Activated CD4-positive, alpha-beta T cell treated with anti-CD3 and anti-CD28 coated beads for 36 hours (primary cell): ENCODE data around the gene GATA5. TPM values are rescaled to one million over a fixed set of nuclear protein-coding genes. Genes with fewer than 3 reads are reported as not detected.

Experiments
- ATAC-seq: fragments of 200-7000 bp; cut with Tn5 transposase; one replicate; pipeline ENCODE4 v1.10.0; 2021; ENCODE audit warnings: mild to moderate bottlenecking, moderate library complexity
- CTCF ChIA-PET: fragments of 350-600 bp; sonication (Branson Sonifier 250); formaldehyde crosslinking; loops from one replicate; lab custom pipeline; 2021; ENCODE audit warnings: antibody characterized with exemption; lab: Charles Lee
- POLR2A ChIA-PET: fragments of 350-600 bp; sonication (Branson Sonifier 250); formaldehyde crosslinking; loops from one replicate; lab custom pipeline; 2021; ENCODE audit warnings: antibody characterized with exemption, inconsistent platforms; lab: Charles Lee
- DNase-seq: peaks from one replicate; pipeline ENCODE4 v3.0.0-alpha.2; 2020
- H3K27ac Mint-ChIP-seq: one replicate; pipeline ENCODE4 v1.8.0; 2021; ENCODE audit warnings: mixed read lengths
- H3K27me3 Mint-ChIP-seq: one replicate; pipeline ENCODE4 v1.8.0; 2021; ENCODE audit warnings: mixed read lengths
- H3K36me3 Mint-ChIP-seq: one replicate; pipeline ENCODE4 v1.8.0; 2021; ENCODE audit warnings: low read depth, mixed read lengths
- H3K4me1 Mint-ChIP-seq: one replicate; pipeline ENCODE4 v1.8.0; 2021; ENCODE audit warnings: mixed read lengths
- H3K4me3 Mint-ChIP-seq: one replicate; pipeline ENCODE4 v1.8.0; 2021; ENCODE audit warnings: mild to moderate bottlenecking, moderate library complexity, mixed read lengths
- H3K9me3 Mint-ChIP-seq: one replicate; pipeline ENCODE4 v1.8.0; 2021; ENCODE audit warnings: low read depth, mixed read lengths
- intact Hi-C, 2 experiments: fragments of 100-400 bp; cut with DNase I in 1 of 2; cut with micrococcal nuclease in 1 of 2; formaldehyde crosslinking; loops; one replicate each; pipeline versions ENCODE4 v1.14.2 to v1.15.1; 2022 to 2024; cut with DNase I, micrococcal nuclease
- total RNA-seq, 2 experiments: library from RNA; stranded (reverse); gene quantifications; one replicate each; pipeline ENCODE4 v1.2.3, GENCODE V29; 2021

Gene GATA5
- total RNA-seq, 2 experiments from 2014 or later, result not detected

GRCh38 chr20:62425281-62426058 lies 50.3 kb downstream of the GATA5 start:
- no peak overlapping the region for H3K4me3 Mint-ChIP-seq
- H3K9me3 Mint-ChIP-seq, result peaks cover 3% of the 10 kb centered on the region
- ATAC-seq (no peak), DNase-seq (no peak)
- H3K4me1 Mint-ChIP-seq, result no peaks in the 10 kb centered on the region
- intact Hi-C loops, result no loop called here
- CTCF ChIA-PET, result no interaction called here
- no peak overlapping the region for H3K27ac Mint-ChIP-seq
- H3K27me3 Mint-ChIP-seq, result peaks cover 2% of the 10 kb centered on the region
- POLR2A ChIA-PET, result no interaction called here
- H3K36me3 Mint-ChIP-seq, result no peaks in the 10 kb centered on the region

GRCh38 chr20:62424249-62425107 lies 51.3 kb downstream of the GATA5 start:
- H3K27me3 Mint-ChIP-seq, result peaks cover 2% of the 10 kb centered on the region

GRCh38 chr20:62423326-62423706 lies 52.5 kb downstream of the GATA5 start:
- ATAC-seq, result no peak
- no peaks in the 10 kb centered on the region for H3K4me1 Mint-ChIP-seq
- no peak overlapping the region for H3K4me3 Mint-ChIP-seq
- H3K36me3 Mint-ChIP-seq, result no peaks in the 10 kb centered on the region
- POLR2A ChIA-PET, result no interaction called here
- DNase-seq, result no peak
- H3K27ac Mint-ChIP-seq, result no peak overlapping the region
- intact Hi-C loops, result no loop called here
- peaks cover 2% of the 10 kb centered on the region for H3K27me3 Mint-ChIP-seq
- CTCF ChIA-PET, result no interaction called here
- H3K9me3 Mint-ChIP-seq, result peaks cover 3% of the 10 kb centered on the region

More at GRCh38 chr20:62424249-62425107, 51.3 kb downstream of the GATA5 start:
- no peak overlapping the region for H3K27ac Mint-ChIP-seq
- ChIA-PET CTCF (no interaction called here), POLR2A (no interaction called here)
- H3K9me3 Mint-ChIP-seq, result peaks cover 3% of the 10 kb centered on the region
- ATAC-seq, result no peak
- intact Hi-C loops, result no loop called here
- no peaks in the 10 kb centered on the region for H3K36me3 Mint-ChIP-seq
- no peak overlapping the region for H3K4me3 Mint-ChIP-seq
- H3K4me1 Mint-ChIP-seq, result no peaks in the 10 kb centered on the region
- DNase-seq, result no peak

GRCh38 chr20:62422636-62423325 lies 53.0 kb downstream of the GATA5 start:
- H3K4me3 Mint-ChIP-seq, result no peak overlapping the region
- peaks cover 2% of the 10 kb centered on the region for H3K27me3 Mint-ChIP-seq
- DNase-seq, result no peak
- POLR2A ChIA-PET, result no interaction called here
- no peak for ATAC-seq
- intact Hi-C loops, result no loop called here
- CTCF ChIA-PET, result no interaction called here
- peaks cover 3% of the 10 kb centered on the region for H3K9me3 Mint-ChIP-seq
- H3K27ac Mint-ChIP-seq, result no peak overlapping the region
- H3K4me1 Mint-ChIP-seq, result no peaks in the 10 kb centered on the region
- no peaks in the 10 kb centered on the region for H3K36me3 Mint-ChIP-seq

- no peak for ATAC-seq
Measured at GRCh38 chr20:62421716-62421990, 54.1 kb downstream of the GATA5 start.

GRCh38 chr20:62420846-62421715 lies 54.7 kb downstream of the GATA5 start:
- no peaks in the 10 kb centered on the region for H3K4me1 Mint-ChIP-seq
- H3K4me3 Mint-ChIP-seq, result no peak overlapping the region
- intact Hi-C loops, result no loop called here
- DNase-seq, result no peak
- peaks cover 2% of the 10 kb centered on the region for H3K27me3 Mint-ChIP-seq
- H3K36me3 Mint-ChIP-seq, result no peaks in the 10 kb centered on the region
- ChIA-PET CTCF (no interaction called here), POLR2A (no interaction called here)
- H3K27ac Mint-ChIP-seq, result no peak overlapping the region
- ATAC-seq, result no peak
- peaks cover 3% of the 10 kb centered on the region for H3K9me3 Mint-ChIP-seq

More at GRCh38 chr20:62421716-62421990, 54.1 kb downstream of the GATA5 start:
- Mint-ChIP-seq H3K27me3 (peaks cover 2% of the 10 kb centered on the region), H3K27ac (no peak overlapping the region), H3K9me3 (peaks cover 3% of the 10 kb centered on the region), H3K4me3 (no peak overlapping the region), H3K36me3 (no peaks in the 10 kb centered on the region), H3K4me1 (no peaks in the 10 kb centered on the region)
- intact Hi-C loops, result no loop called here
- ChIA-PET POLR2A (no interaction called here), CTCF (no interaction called here)
- DNase-seq, result no peak

- DNase-seq (no peak), ATAC-seq (no peak)
- Mint-ChIP-seq H3K9me3 (peaks cover 3% of the 10 kb centered on the region), H3K27me3 (no peaks in the 10 kb centered on the region), H3K4me1 (no peaks in the 10 kb centered on the region), H3K27ac (no peak overlapping the region), H3K36me3 (no peaks in the 10 kb centered on the region), H3K4me3 (no peak overlapping the region)
- intact Hi-C loops, result no loop called here
- POLR2A ChIA-PET, result no interaction called here
- CTCF ChIA-PET, result no interaction called here
Measured at GRCh38 chr20:62419759-62420158, 56.0 kb downstream of the GATA5 start.

- H3K4me3 Mint-ChIP-seq, result no peak overlapping the region
- ChIA-PET POLR2A (no interaction called here), CTCF (interaction anchor here (1.5 kb wide), 1 partner anchor 9 kb away, joined by 6 read pairs; no protein-coding TSS in a partner anchor)
- intact Hi-C loops, result no loop called here
- no peaks in the 10 kb centered on the region for H3K36me3 Mint-ChIP-seq
- H3K9me3 Mint-ChIP-seq, result peaks cover 3% of the 10 kb centered on the region
- DNase-seq, result no peak
- no peak overlapping the region for H3K27ac Mint-ChIP-seq
- H3K27me3 Mint-ChIP-seq, result no peaks in the 10 kb centered on the region
- no peak for ATAC-seq
- H3K4me1 Mint-ChIP-seq, result no peaks in the 10 kb centered on the region
Measured at GRCh38 chr20:62418709-62419487, 56.9 kb downstream of the GATA5 start.

GRCh38 chr20:62417981-62418708 lies 57.6 kb downstream of the GATA5 start:
- CTCF ChIA-PET, result interaction anchor here (1.5 kb wide), 1 partner anchor 8 kb away, joined by 6 read pairs; no protein-coding TSS in a partner anchor
- no peaks in the 10 kb centered on the region for H3K4me1 Mint-ChIP-seq
- H3K9me3 Mint-ChIP-seq, result peaks cover 3% of the 10 kb centered on the region
- intact Hi-C loops, result no loop called here
- ATAC-seq, result no peak
- no peak overlapping the region for H3K4me3 Mint-ChIP-seq
- no peaks in the 10 kb centered on the region for H3K27me3 Mint-ChIP-seq
- H3K27ac Mint-ChIP-seq, result no peak overlapping the region
- H3K36me3 Mint-ChIP-seq, result no peaks in the 10 kb centered on the region
- POLR2A ChIA-PET, result no interaction called here
- no peak for DNase-seq
